Endothelial cell of umbilical vein (primary cell): ENCODE measurements around the gene NUAK1. TPM values are rescaled to one million over a fixed set of nuclear protein-coding genes. Genes with fewer than 3 reads are reported as not detected.

ENCODE experiments used
- BruUV-seq: library from RNA; stranded (reverse); fragments of 400-500 nt; replicated peaks from 2 replicates; lab custom pipeline; 2021; lab: Mats Ljungman, UMichigan
- CTCF ChIA-PET: fragments of 300-600, 350-600 bp; sonication (Branson Sonifier 250); formaldehyde crosslinking; loops from one replicate; lab custom pipeline; 2021; ENCODE audit warnings: antibody characterized with exemption, inconsistent platforms; lab: Charles Lee
- POLR2A ChIA-PET: fragments of 300-600, 350-600 bp; sonication (Branson Sonifier 250); formaldehyde crosslinking; loops from one replicate; lab custom pipeline; 2021; ENCODE audit warnings: antibody characterized with exemption, inconsistent platforms; lab: Charles Lee
- DNase-seq: peaks from one replicate; pipeline ENCODE4 v3.0.0-alpha.2; 2011; ENCODE audit warnings: low read depth, low spot score
- FAIRE-seq: peaks from 2 replicates; lab custom pipeline; 2011; peaks lifted over from hg19 to GRCh38; lab: Jason Lieb, UNC
- H2AFZ ChIP-seq: 2 replicates; pipeline ENCODE4 v1.6.0; 2012; ENCODE audit warnings: low read depth, low read length, control low read depth, inconsistent platforms
- H3K27ac ChIP-seq: 2 replicates; pipeline ENCODE4 v1.5.1; 2011; ENCODE audit warnings: low read depth, mild to moderate bottlenecking, control low read depth, low read length, moderate library complexity; ENCODE audit not compliant: insufficient read depth
- H3K27me3 ChIP-seq, 2 experiments: 2 replicates each; pipeline versions ENCODE4 v1.6.0 to v1.6.1; 2011; ENCODE audit warnings: low read length in 2 of 2, mixed read lengths in 1 of 2; ENCODE audit not compliant: control insufficient read depth in 2 of 2, insufficient read depth in 2 of 2
- H3K36me3 ChIP-seq, 2 experiments: 2 replicates in 1 of 2; 3 replicates in 1 of 2; pipeline ENCODE4 v1.5.1; 2011; ENCODE audit warnings: low read length in 2 of 2, mild to moderate bottlenecking in 1 of 2, moderate library complexity in 1 of 2; ENCODE audit not compliant: control insufficient read depth in 2 of 2, insufficient read depth in 2 of 2; ENCODE audit errors: extremely low read depth in 1 of 2
- H3K4me1 ChIP-seq: 3 replicates; pipeline ENCODE4 v1.5.1; 2011; ENCODE audit warnings: mild to moderate bottlenecking, low read length; ENCODE audit not compliant: control insufficient read depth, insufficient read depth; ENCODE audit errors: extremely low read depth
- H3K4me2 ChIP-seq: 2 replicates; pipeline ENCODE4 v1.6.1; 2011; ENCODE audit warnings: low read length, control low read depth, mixed read lengths; ENCODE audit not compliant: insufficient read depth
- H3K4me3 ChIP-seq, 3 experiments: fragments of 200-600 bp in 1 of 3; sonication (generic), shearing (Covaris generic) in 1 of 3; replicated peaks in 1 of 3; 2 replicates each; pipeline ENCODE4 v1.5.1; 2011 to 2016; ENCODE audit warnings: control low read depth in 3 of 3, low read length in 3 of 3, mild to moderate bottlenecking in 2 of 3, inconsistent platforms in 1 of 3, low read depth in 1 of 3, moderate library complexity in 1 of 3; ENCODE audit not compliant: insufficient read depth in 1 of 3
- H3K79me2 ChIP-seq: 2 replicates; pipeline ENCODE4 v1.6.0; 2012; ENCODE audit warnings: low read length, inconsistent platforms; ENCODE audit not compliant: control insufficient read depth, insufficient read depth
- H3K9ac ChIP-seq: replicated peaks from 2 replicates; pipeline ENCODE3; 2011; ENCODE audit warnings: low read length, control low read depth; ENCODE audit not compliant: insufficient read depth; ENCODE audit errors: extremely low read depth
- H3K9me1 ChIP-seq: replicated peaks from 3 replicates; pipeline ENCODE4 v1.6.0; 2011; ENCODE audit warnings: mild to moderate bottlenecking, low read length; ENCODE audit not compliant: control insufficient read depth, insufficient read depth; ENCODE audit errors: extremely low read depth
- H3K9me3 ChIP-seq: replicated peaks from 2 replicates; pipeline ENCODE4 v1.5.1; 2012; ENCODE audit warnings: low read length, inconsistent platforms; ENCODE audit not compliant: control insufficient read depth, insufficient read depth
- H4K20me1 ChIP-seq: replicated peaks from 2 replicates; pipeline ENCODE3; 2011; ENCODE audit warnings: mild to moderate bottlenecking, low read length; ENCODE audit not compliant: control insufficient read depth, insufficient read depth; ENCODE audit errors: extremely low read depth
- FOS ChIP-seq: IDR thresholded peaks from 2 replicates; pipeline ENCODE4 v1.6.1; 2011; ENCODE audit warnings: mild to moderate bottlenecking, low read length, moderate library complexity, borderline replicate concordance; ENCODE audit not compliant: insufficient read depth
- POLR2A ChIP-seq: IDR thresholded peaks from 2 replicates; pipeline ENCODE4 v1.6.1; 2012; ENCODE audit warnings: low read depth, mild to moderate bottlenecking, control low read depth, low read length
- POLR2AphosphoS5 ChIP-seq: IDR thresholded peaks from 2 replicates; pipeline ENCODE4 v1.6.1; 2012; ENCODE audit warnings: low read depth, mild to moderate bottlenecking, control low read depth, low read length, moderate library complexity; ENCODE audit not compliant: insufficient read depth
- dilution Hi-C: fragments of 300-500 bp; cut with MboI; formaldehyde crosslinking; loops from one replicate; pipeline ENCODE4 v1.15.0; 2019; ENCODE audit warnings: low sequenced_read_pairs; ENCODE audit not compliant: extremely low pct_ligation_motif_present
- intact Hi-C: fragments of 100-400 bp; cut with micrococcal nuclease; formaldehyde crosslinking; loops from one replicate; pipeline ENCODE4 v1.10.0; 2022
- polyA plus RNA-seq, 4 experiments: library from polyadenylated mRNA; depleted of rRNA in 3 of 4; stranded (reverse) in 3 of 4; unstranded in 1 of 4; fragments of >200 nt; gene quantifications; 2 replicates each; pipeline versions ENCODE4 v1.2.1 to v1.2.3, GENCODE V29; 2011 to 2012; ENCODE audit warnings: missing spikeins in 1 of 4
- total RNA-seq: library from RNA; stranded (reverse); gene quantifications from 2 replicates; pipeline ENCODE4 v1.2.3, GENCODE V29; 2021
- TF ChIP-seq, protein P1 (sequence below): IDR thresholded peaks from 2 replicates; pipeline ENCODE4 v1.6.1; 2011; ENCODE audit not compliant: insufficient read depth, insufficient read length
- TF ChIP-seq, protein P2 (sequence below), 2 donors: IDR thresholded peaks; 1 replicate in 1 of 2; 2 replicates in 1 of 2; pipeline ENCODE4 v1.5.1; 2011; ENCODE audit warnings: low read length in 2 of 2, mild to moderate bottlenecking in 2 of 2, moderate library complexity in 2 of 2, control low read depth in 1 of 2, inconsistent platforms in 1 of 2, low read depth in 1 of 2; ENCODE audit not compliant: insufficient read depth in 1 of 2; ENCODE audit errors: extremely low read depth in 1 of 2

Gene NUAK1
- total and polyA plus RNA-seq, 2 donors (not counting 3 experiments of a cell fraction or from before 2014, with no cell fraction given): 34.2 to 39.7 TPM

DNA sequence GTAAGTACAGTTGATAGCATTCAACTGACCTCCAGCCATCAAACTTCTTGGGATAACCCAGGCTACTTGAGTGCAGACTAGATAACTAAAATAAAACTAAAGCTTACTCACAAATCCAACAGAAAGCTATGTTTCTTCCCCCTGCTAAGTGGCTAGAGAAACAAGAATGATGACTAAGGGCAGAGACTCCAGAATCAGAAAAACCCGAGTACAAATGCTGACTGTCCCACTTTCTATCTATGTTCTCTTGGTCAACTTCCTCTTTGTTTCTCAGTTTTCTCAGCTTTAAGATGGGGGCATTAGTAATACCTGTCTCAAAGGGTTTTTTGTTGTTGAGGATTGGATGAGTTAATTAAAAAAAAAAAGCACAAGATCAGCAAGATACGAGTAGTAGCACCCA lies 6.1 kb upstream of the NUAK1 start:
- dilution Hi-C loops: no loop called here
- H3K4me2 ChIP-seq: no peak overlapping the region
- no peak overlapping the region for H3K4me3 ChIP-seq
- H3K27me3 ChIP-seq: no peaks in the 10 kb centered on the region
- TF ChIP-seq POLR2A (no peak), POLR2AphosphoS5 (no peak), FOS (no peak)
- TF ChIP-seq, protein P1, sequence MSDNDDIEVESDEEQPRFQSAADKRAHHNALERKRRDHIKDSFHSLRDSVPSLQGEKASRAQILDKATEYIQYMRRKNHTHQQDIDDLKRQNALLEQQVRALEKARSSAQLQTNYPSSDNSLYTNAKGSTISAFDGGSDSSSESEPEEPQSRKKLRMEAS: no peak
- TF ChIP-seq, protein P2, sequence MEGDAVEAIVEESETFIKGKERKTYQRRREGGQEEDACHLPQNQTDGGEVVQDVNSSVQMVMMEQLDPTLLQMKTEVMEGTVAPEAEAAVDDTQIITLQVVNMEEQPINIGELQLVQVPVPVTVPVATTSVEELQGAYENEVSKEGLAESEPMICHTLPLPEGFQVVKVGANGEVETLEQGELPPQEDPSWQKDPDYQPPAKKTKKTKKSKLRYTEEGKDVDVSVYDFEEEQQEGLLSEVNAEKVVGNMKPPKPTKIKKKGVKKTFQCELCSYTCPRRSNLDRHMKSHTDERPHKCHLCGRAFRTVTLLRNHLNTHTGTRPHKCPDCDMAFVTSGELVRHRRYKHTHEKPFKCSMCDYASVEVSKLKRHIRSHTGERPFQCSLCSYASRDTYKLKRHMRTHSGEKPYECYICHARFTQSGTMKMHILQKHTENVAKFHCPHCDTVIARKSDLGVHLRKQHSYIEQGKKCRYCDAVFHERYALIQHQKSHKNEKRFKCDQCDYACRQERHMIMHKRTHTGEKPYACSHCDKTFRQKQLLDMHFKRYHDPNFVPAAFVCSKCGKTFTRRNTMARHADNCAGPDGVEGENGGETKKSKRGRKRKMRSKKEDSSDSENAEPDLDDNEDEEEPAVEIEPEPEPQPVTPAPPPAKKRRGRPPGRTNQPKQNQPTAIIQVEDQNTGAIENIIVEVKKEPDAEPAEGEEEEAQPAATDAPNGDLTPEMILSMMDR (IDR thresholded peaks at IDR 0.05; ENCODE audit: extremely low read depth in 1 of 2, insufficient read depth in 1 of 2, low read depth in 1 of 2, low read length in 2 of 2): no peak
- H3K4me1 ChIP-seq: peaks cover 30% of the 10 kb centered on the region
- FAIRE-seq (no peak), DNase-seq (no peak)
- no peak overlapping the region for H2AFZ ChIP-seq
- H3K36me3 ChIP-seq: no peaks in the 10 kb centered on the region
- no peak overlapping the region for H3K9ac ChIP-seq
- ChIA-PET CTCF (interaction anchor here (0.8 to 2.1 kb wide), 5 partner anchors 10 to 724 kb away, joined by 3 to 15 read pairs (median 3); no protein-coding TSS in a partner anchor), POLR2A (interaction anchor here (0.7 kb wide), 1 partner anchor 52 kb away, joined by 3 read pairs; no protein-coding TSS in a partner anchor)
- H4K20me1 ChIP-seq: no peaks in the 10 kb centered on the region
- H3K27ac ChIP-seq: no peak overlapping the region
- peaks cover 5% of the 10 kb centered on the region for H3K79me2 ChIP-seq
- H3K9me3 ChIP-seq: no peaks in the 10 kb centered on the region
- BruUV-seq: no TSS peak
- H3K9me1 ChIP-seq: no peaks in the 10 kb centered on the region
- intact Hi-C loops: no loop called here
